Kidney epithelial cell (primary cell): ENCODE results near the gene FLNA. TPM values are rescaled to one million over a fixed set of nuclear protein-coding genes. Genes with fewer than 3 reads are reported as not detected.
"Not testable (repeated sequence)": the region's sequence is repeated elsewhere in the genome, so short reads cannot be mapped to it uniquely, and the experiment has no call there.

Experiments
- DNase-seq: peaks from one replicate; pipeline ENCODE4 v3.0.0-alpha.2; 2010; ENCODE audit warnings: low read depth
- H3K27me3 ChIP-seq: 2 replicates; pipeline ENCODE4 v1.6.0; 2011; ENCODE audit warnings: low read length; ENCODE audit not compliant: control insufficient read depth, insufficient read depth
- H3K36me3 ChIP-seq: 2 replicates; pipeline ENCODE4 v1.5.1; 2011; ENCODE audit warnings: low read length; ENCODE audit not compliant: control insufficient read depth, insufficient read depth
- H3K4me3 ChIP-seq: 2 replicates; pipeline ENCODE4 v1.5.1; 2011; ENCODE audit warnings: low read depth, mild to moderate bottlenecking, control low read depth, low read length
- CTCF ChIP-seq: IDR thresholded peaks from 2 replicates; pipeline ENCODE4 v1.5.1; 2011; ENCODE audit warnings: mild to moderate bottlenecking, moderate library complexity, low read length, control low read depth, inconsistent platforms; ENCODE audit not compliant: insufficient read depth, poor library complexity, severe bottlenecking
- total RNA-seq: library from RNA; depleted of rRNA; stranded (reverse); fragments of >200 nt; gene quantifications from 2 replicates; pipeline ENCODE4 v1.2.3, GENCODE V29; 2015

The FLNA gene
- total RNA-seq, 1 donor from 2014 or later: 2,357 TPM

- Histone ChIP-seq H3K36me3 (peaks cover 2% of the 10 kb centered on the region), H3K27me3 (no peaks in the 10 kb centered on the region), H3K4me3 (no peak overlapping the region)
- no peak for TF ChIP-seq CTCF
- no peak for DNase-seq
These were observed 26.8 kb upstream of the FLNA start for GRCh38 chrX:154401045-154401799.

GRCh38 chrX:154400369-154400817, 26.0 kb upstream of the FLNA start:
- H3K4me3 ChIP-seq, DNase-seq, H3K36me3 ChIP-seq, H3K27me3 ChIP-seq: not testable (repeated sequence)

- H3K4me3 ChIP-seq: peak overlapping the region; percentile 96
- TF ChIP-seq CTCF: no peak
- DNase-seq: no peak
- peaks cover 2% of the 10 kb centered on the region for H3K36me3 ChIP-seq
- H3K27me3 ChIP-seq: no peaks in the 10 kb centered on the region
These were observed 25.3 kb upstream of the FLNA start for GRCh38 chrX:154399527-154400368.

- H3K27me3 ChIP-seq: no peaks in the 10 kb centered on the region
- peak; percentile 77 for TF ChIP-seq CTCF
- no peak for DNase-seq
- H3K4me3 ChIP-seq: peak overlapping the region; percentile 96
- peaks cover 2% of the 10 kb centered on the region for H3K36me3 ChIP-seq
These were observed 24.5 kb upstream of the FLNA start for GRCh38 chrX:154398668-154399526.

- Histone ChIP-seq H3K27me3 (no peaks in the 10 kb centered on the region), H3K36me3 (peaks cover 2% of the 10 kb centered on the region), H3K4me3 (peak within 1 kb of the TSS; percentile 96)
- peak; percentile 71 for DNase-seq
- no peak for TF ChIP-seq CTCF
These were observed 23.6 kb upstream of the FLNA start, which contains the start of gene RPL10 for GRCh38 chrX:154397888-154398667. Gene RPL10, plus strand, starts transcription at chrX:154398377. Its CDS starts 143 bp downstream, at chrX:154398520.
